GM23338 (cell line): ENCODE measurements around the gene AFF1. TPM values are rescaled to one million over a fixed set of nuclear protein-coding genes. Genes with fewer than 3 reads are reported as not detected.
"Not testable (repeated sequence)": the region's sequence is repeated elsewhere in the genome, so short reads cannot be mapped to it uniquely, and the experiment has no call there.

Experiments
- ATAC-seq: fragments of 200-7000 bp; cut with Tn5 transposase; 3 replicates; pipeline ENCODE4 v1.9.1; 2020
- DNase-seq: peaks from one replicate; pipeline ENCODE4 v3.0.0-alpha.2; 2015; ENCODE audit warnings: low spot score
- H2AFZ ChIP-seq: fragments of 200-600 bp; sonication (generic); 2 replicates; pipeline ENCODE4 v1.8.0; 2016; ENCODE audit warnings: antibody characterized with exemption, mild to moderate bottlenecking, moderate library complexity
- H3F3A ChIP-seq: fragments of 200-600 bp; sonication (generic); replicated peaks from 2 replicates; pipeline ENCODE4 v1.8.0; 2017; ENCODE audit warnings: antibody characterized with exemption, mixed run types, low read depth
- H3K27ac ChIP-seq: fragments of 200-600 bp; sonication (generic); 2 replicates; pipeline ENCODE4 v1.6.1; 2016; ENCODE audit warnings: low read depth
- H3K27me3 ChIP-seq: fragments of 200-600 bp; sonication (generic); 2 replicates; pipeline ENCODE4 v1.8.0; 2016; ENCODE audit warnings: mild to moderate bottlenecking, mixed run types, moderate library complexity; ENCODE audit not compliant: insufficient read depth
- H3K36me3 ChIP-seq: fragments of 200-600 bp; sonication (generic); 2 replicates; pipeline ENCODE4 v1.8.0; 2016; ENCODE audit warnings: mild to moderate bottlenecking; ENCODE audit not compliant: insufficient read depth
- H3K4me1 ChIP-seq: fragments of 200-600 bp; sonication (generic); 2 replicates; pipeline ENCODE4 v1.8.0; 2016; ENCODE audit warnings: mild to moderate bottlenecking, moderate library complexity; ENCODE audit not compliant: insufficient read depth
- H3K4me2 ChIP-seq: fragments of 200-600 bp; sonication (generic); 2 replicates; pipeline ENCODE4 v1.7.1; 2017; ENCODE audit warnings: mixed run types
- H3K4me3 ChIP-seq: fragments of 200-600 bp; sonication (generic); 2 replicates; pipeline ENCODE4 v1.6.1; 2016; ENCODE audit warnings: mixed run types
- H3K79me2 ChIP-seq: fragments of 200-600 bp; sonication (generic); replicated peaks from 2 replicates; pipeline ENCODE4 v1.8.0; 2017; ENCODE audit warnings: mild to moderate bottlenecking; ENCODE audit not compliant: insufficient read depth
- H3K9me2 ChIP-seq: fragments of 200-600 bp; sonication (generic); 2 replicates; pipeline ENCODE4 v1.8.0; 2017; ENCODE audit not compliant: insufficient read depth
- H4K20me1 ChIP-seq: fragments of 200-600 bp; sonication (generic); replicated peaks from 2 replicates; pipeline ENCODE4 v1.8.0; 2017; ENCODE audit warnings: mild to moderate bottlenecking; ENCODE audit not compliant: insufficient read depth
- H3K27ac Mint-ChIP-seq: 2 replicates; pipeline ENCODE4 v1.8.0; 2020; ENCODE audit warnings: inconsistent platforms, mild to moderate bottlenecking, moderate library complexity, mixed read lengths
- H3K27me3 Mint-ChIP-seq: 3 replicates; pipeline ENCODE4 v1.8.0; 2022; ENCODE audit warnings: low read depth, mild to moderate bottlenecking, moderate library complexity, mixed read lengths, inconsistent platforms; ENCODE audit not compliant: insufficient read depth, poor library complexity
- H3K36me3 Mint-ChIP-seq: 3 replicates; pipeline ENCODE4 v1.8.0; 2021; ENCODE audit warnings: low read depth, mild to moderate bottlenecking, inconsistent platforms, moderate library complexity, mixed read lengths
- H3K4me1 Mint-ChIP-seq: 3 replicates; pipeline ENCODE4 v1.8.0; 2020; ENCODE audit warnings: mild to moderate bottlenecking, inconsistent platforms, mixed read lengths
- H3K4me3 Mint-ChIP-seq: 3 replicates; pipeline ENCODE4 v1.8.0; 2021; ENCODE audit warnings: moderate library complexity, mild to moderate bottlenecking, inconsistent platforms, mixed read lengths
- H3K9me3 Mint-ChIP-seq: 3 replicates; pipeline ENCODE4 v1.8.0; 2020; ENCODE audit warnings: moderate library complexity, mild to moderate bottlenecking, inconsistent platforms, mixed read lengths
- EZH2 ChIP-seq: fragments of 200-600 bp; sonication (generic); IDR thresholded peaks from one replicate; pipeline ENCODE4 v1.8.0; 2017; ENCODE audit warnings: antibody characterized with exemption, mild to moderate bottlenecking, low read depth; ENCODE audit not compliant: unreplicated experiment
- EZH2phosphoT487 ChIP-seq: fragments of 200-600 bp; sonication (generic); IDR thresholded peaks from one replicate; pipeline ENCODE4 v1.8.1; 2018; ENCODE audit warnings: antibody characterized with exemption; ENCODE audit not compliant: unreplicated experiment
- JUNB ChIP-seq: IDR thresholded peaks from one replicate; pipeline ENCODE4 v1.6.1; 2016; ENCODE audit warnings: antibody characterized with exemption; ENCODE audit not compliant: unreplicated experiment
- NANOG ChIP-seq: IDR thresholded peaks from 2 replicates; pipeline ENCODE4 v1.6.1; 2016; ENCODE audit warnings: antibody characterized with exemption, borderline replicate concordance
- REST ChIP-seq: IDR thresholded peaks from one replicate; pipeline ENCODE4 v1.6.1; 2018; ENCODE audit warnings: antibody characterized with exemption; ENCODE audit not compliant: unreplicated experiment
- STAT1 ChIP-seq: IDR thresholded peaks from one replicate; pipeline ENCODE4 v1.6.1; 2016; ENCODE audit warnings: antibody characterized with exemption; ENCODE audit not compliant: unreplicated experiment
- ZNF331 ChIP-seq: fragments of 250-450 bp; sonication (Bioruptor Pico); IDR thresholded peaks from 2 replicates; pipeline ENCODE4 v1.5.0; 2020; ENCODE audit warnings: low read depth, mild to moderate bottlenecking, moderate library complexity
- polyA plus RNA-seq: library from polyadenylated mRNA; unstranded; fragments of >200 nt; fragmentation: Nextera tagmentation; extraction: Ambion mirVana; gene quantifications from 2 replicates; pipeline ENCODE4 v1.2.1, GENCODE V29; 2016
- total RNA-seq: library from RNA; depleted of rRNA; stranded (reverse); fragments of >200 nt; shearing (Covaris generic); gene quantifications from 2 replicates; pipeline ENCODE4 v1.2.3, GENCODE V29; 2014

The AFF1 gene
- total and polyA plus RNA-seq, 2 experiments from 2014 or later: 42.6 to 67.2 TPM

GRCh38 chr4:87071401-87071800 lies 136.6 kb downstream of the AFF1 start:
- H2AFZ ChIP-seq: no peak overlapping the region
- H3K9me3 Mint-ChIP-seq: no peaks in the 10 kb centered on the region
- H3K4me1 Mint-ChIP-seq: peaks cover 44% of the 10 kb centered on the region
- TF ChIP-seq ZNF331: no peak
- no peak for TF ChIP-seq REST
- no peak for TF ChIP-seq NANOG
- TF ChIP-seq JUNB: no peak
- no peak for TF ChIP-seq EZH2phosphoT487
- ATAC-seq: no peak
- H3K27me3 ChIP-seq: no peaks in the 10 kb centered on the region
- H3K79me2 ChIP-seq: peaks cover 88% of the 10 kb centered on the region
- H3K4me2 ChIP-seq: no peak overlapping the region
- DNase-seq: no peak
- H3K4me1 ChIP-seq: peaks cover 33% of the 10 kb centered on the region
- no peaks in the 10 kb centered on the region for H3K27me3 Mint-ChIP-seq
- H3K4me3 ChIP-seq: no peak overlapping the region
- H3K27ac ChIP-seq: no peak overlapping the region
- no peak overlapping the region for H3K27ac Mint-ChIP-seq
- H3F3A ChIP-seq: no peaks in the 10 kb centered on the region
- no peaks in the 10 kb centered on the region for H3K36me3 Mint-ChIP-seq
- no peaks in the 10 kb centered on the region for H3K36me3 ChIP-seq
- H3K4me3 Mint-ChIP-seq: no peak overlapping the region
- H3K9me2 ChIP-seq: no peaks in the 10 kb centered on the region
- peaks cover 25% of the 10 kb centered on the region for H4K20me1 ChIP-seq

GRCh38 chr4:87072545-87072944 lies 137.7 kb downstream of the AFF1 start:
- peaks cover 25% of the 10 kb centered on the region for H4K20me1 ChIP-seq
- H3K27me3 ChIP-seq, H3K27me3 Mint-ChIP-seq, H3F3A ChIP-seq, H3K4me2 ChIP-seq, H3K27ac ChIP-seq, H3K4me3 Mint-ChIP-seq, H3K36me3 Mint-ChIP-seq, H3K36me3 ChIP-seq, ATAC-seq, H3K9me2 ChIP-seq, H3K4me3 ChIP-seq, H3K27ac Mint-ChIP-seq, H3K9me3 Mint-ChIP-seq, H2AFZ ChIP-seq, DNase-seq: not testable (repeated sequence)
- peaks cover 52% of the 10 kb centered on the region for H3K4me1 Mint-ChIP-seq
- H3K79me2 ChIP-seq: peaks cover 89% of the 10 kb centered on the region
- peaks cover 38% of the 10 kb centered on the region for H3K4me1 ChIP-seq

GRCh38 chr4:87073199-87074120 lies 138.6 kb downstream of the AFF1 start:
- peaks cover 1% of the 10 kb centered on the region for H3K27me3 Mint-ChIP-seq
- Histone ChIP-seq H3K9me2 (no peaks in the 10 kb centered on the region), H2AFZ (no peak overlapping the region), H3K27me3 (no peaks in the 10 kb centered on the region), H3K79me2 (peaks cover 81% of the 10 kb centered on the region), H3K4me1 (peaks cover 42% of the 10 kb centered on the region), H3F3A (no peaks in the 10 kb centered on the region), H3K4me3 (no peak overlapping the region), H3K36me3 (no peaks in the 10 kb centered on the region), H4K20me1 (peaks cover 22% of the 10 kb centered on the region; the same call in 1 of the 2 replicates), H3K4me2 (peak overlapping the region; percentile 26; the same call in 1 of the 2 replicates), H3K27ac (0 out of 2 replicates have a peak overlapping the region, but pooled peaks have one; percentile 2)
- H3K27ac Mint-ChIP-seq: peak overlapping the region; percentile 32
- no peak overlapping the region; the same call in 2 of the 3 replicates for H3K4me3 Mint-ChIP-seq
- H3K4me1 Mint-ChIP-seq: peaks cover 58% of the 10 kb centered on the region
- no peaks in the 10 kb centered on the region for H3K36me3 Mint-ChIP-seq
- no peaks in the 10 kb centered on the region for H3K9me3 Mint-ChIP-seq
- TF ChIP-seq STAT1 (no peak), ZNF331 (no peak), EZH2 (no peak), EZH2phosphoT487 (no peak)
- 0 out of 3 replicates have a peak, but pooled peaks have one; percentile 15 for ATAC-seq
- no peak for DNase-seq
